Chondrocyte (in vitro differentiated cells): ENCODE data around the gene GDPD1. TPM values are rescaled to one million over a fixed set of nuclear protein-coding genes. Genes with fewer than 3 reads are reported as not detected.
"Not testable (repeated sequence)": the region's sequence is repeated elsewhere in the genome, so short reads cannot be mapped to it uniquely, and the experiment has no call there.

Source experiments
- DNase-seq: peaks from one replicate; pipeline ENCODE4 v3.0.0; 2021; ENCODE audit warnings: mixed read lengths, low spot score
- H3K27ac Mint-ChIP-seq: one replicate; pipeline ENCODE4 v1.8.0; 2021; ENCODE audit warnings: mild to moderate bottlenecking, moderate library complexity, mixed read lengths; ENCODE audit not compliant: unreplicated experiment
- H3K27me3 Mint-ChIP-seq: 2 replicates; pipeline ENCODE4 v1.8.0; 2021; ENCODE audit warnings: low read depth, mixed read lengths
- H3K36me3 Mint-ChIP-seq: 2 replicates; pipeline ENCODE4 v1.8.0; 2021; ENCODE audit warnings: low read depth, mixed read lengths
- H3K4me1 Mint-ChIP-seq: 2 replicates; pipeline ENCODE4 v1.8.0; 2021; ENCODE audit warnings: low read depth, mild to moderate bottlenecking, mixed read lengths
- H3K4me3 Mint-ChIP-seq: one replicate; pipeline ENCODE4 v1.8.0; 2021; ENCODE audit warnings: mild to moderate bottlenecking, moderate library complexity, mixed read lengths; ENCODE audit not compliant: unreplicated experiment
- H3K9me3 Mint-ChIP-seq: 2 replicates; pipeline ENCODE4 v1.8.0; 2021; ENCODE audit warnings: low read depth, mixed read lengths
- CTCF ChIP-seq: fragments of 200-600 bp; sonication (generic); IDR thresholded peaks from 2 replicates; pipeline ENCODE4 v1.5.0; 2021; ENCODE audit warnings: antibody characterized with exemption, mild to moderate bottlenecking, moderate library complexity
- total RNA-seq: library from RNA; stranded (reverse); gene quantifications from 3 replicates; pipeline ENCODE4 v1.2.1, GENCODE V29; 2021

Gene GDPD1
- total RNA-seq, 1 donor from 2014 or later, result 1.9 TPM

GRCh38 chr17:59221159-59221847 lies 992 bp downstream of the GDPD1 start:
- Mint-ChIP-seq H3K4me3 (peak overlapping the region; percentile 93), H3K9me3 (no peaks in the 10 kb centered on the region), H3K36me3 (no peaks in the 10 kb centered on the region), H3K4me1 (peaks cover 12% of the 10 kb centered on the region), H3K27ac (no peak overlapping the region), H3K27me3 (no peaks in the 10 kb centered on the region)
- DNase-seq, result no peak
- TF ChIP-seq CTCF, result no peak

GRCh38 chr17:59223813-59224212 lies 3.5 kb downstream of the GDPD1 start:
- Mint-ChIP-seq H3K36me3 (no peaks in the 10 kb centered on the region), H3K27me3 (no peaks in the 10 kb centered on the region), H3K27ac (no peak overlapping the region), H3K4me3 (no peak overlapping the region), H3K9me3 (no peaks in the 10 kb centered on the region), H3K4me1 (peaks cover 12% of the 10 kb centered on the region)
- no peak for DNase-seq
- TF ChIP-seq CTCF, result no peak

- H3K27me3 Mint-ChIP-seq, H3K9me3 Mint-ChIP-seq, H3K4me1 Mint-ChIP-seq, DNase-seq, H3K27ac Mint-ChIP-seq, H3K4me3 Mint-ChIP-seq, H3K36me3 Mint-ChIP-seq: not testable (repeated sequence)
Observed at GRCh38 chr17:59228588-59228987, 8.3 kb downstream of the GDPD1 start.

GRCh38 chr17:59230764-59231163 lies 10.5 kb downstream of the GDPD1 start:
- no peak for TF ChIP-seq CTCF
- no peak for DNase-seq
- no peaks in the 10 kb centered on the region for H3K9me3 Mint-ChIP-seq
- H3K4me3 Mint-ChIP-seq, result no peak overlapping the region
- no peaks in the 10 kb centered on the region for H3K36me3 Mint-ChIP-seq
- H3K27me3 Mint-ChIP-seq, result no peaks in the 10 kb centered on the region
- H3K27ac Mint-ChIP-seq, result no peak overlapping the region
- H3K4me1 Mint-ChIP-seq, result no peaks in the 10 kb centered on the region

- H3K27me3 Mint-ChIP-seq, result no peaks in the 10 kb centered on the region
- H3K27ac Mint-ChIP-seq, result no peak overlapping the region
- H3K4me3 Mint-ChIP-seq, result no peak overlapping the region
- H3K4me1 Mint-ChIP-seq, result no peaks in the 10 kb centered on the region
- H3K36me3 Mint-ChIP-seq, result no peaks in the 10 kb centered on the region
- no peak for TF ChIP-seq CTCF
- DNase-seq, result no peak
- no peaks in the 10 kb centered on the region for H3K9me3 Mint-ChIP-seq
Observed at GRCh38 chr17:59234631-59235030, 14.3 kb downstream of the GDPD1 start.

- no peak for TF ChIP-seq CTCF
- no peak for DNase-seq
- H3K9me3 Mint-ChIP-seq, result no peaks in the 10 kb centered on the region
- no peak overlapping the region for H3K4me3 Mint-ChIP-seq
- H3K4me1 Mint-ChIP-seq, result no peaks in the 10 kb centered on the region
- H3K27me3 Mint-ChIP-seq, result no peaks in the 10 kb centered on the region
- no peak overlapping the region for H3K27ac Mint-ChIP-seq
- no peaks in the 10 kb centered on the region for H3K36me3 Mint-ChIP-seq
Observed at GRCh38 chr17:59238906-59239305, 18.6 kb downstream of the GDPD1 start.
